GM18505 (cell line): ENCODE results near the gene PRR18.
"Not testable (repeated sequence)": the region's sequence is repeated elsewhere in the genome, so short reads cannot be mapped to it uniquely, and the experiment has no call there.

Source experiments
- ATAC-seq: cut with Tn5 transposase; IDR thresholded peaks from one replicate; pipeline ENCODE4 v1.9.1; 2021; ENCODE audit not compliant: unreplicated experiment
- POLR2A ChIP-seq: IDR thresholded peaks from 4 replicates; pipeline ENCODE4 v1.6.1; 2011; ENCODE audit warnings: borderline replicate concordance; ENCODE audit not compliant: insufficient read depth, insufficient read length; ENCODE audit errors: extremely low read depth

PRR18 gene

GRCh38 chr6:166308033-166308768, at the start of gene PRR18:
Gene PRR18 (minus strand): TSS chr6:166308392. CDS start chr6:166308142, 250 bp downstream.
- no peak for TF ChIP-seq POLR2A
- ATAC-seq = peak; percentile 63

GRCh38 chr6:166355552-166355951, 47.4 kb upstream of the PRR18 start:
- ATAC-seq = no peak
- TF ChIP-seq POLR2A = no peak

GRCh38 chr6:166354965-166355364, 46.8 kb upstream of the PRR18 start:
- ATAC-seq = no peak
- TF ChIP-seq POLR2A = no peak

GRCh38 chr6:166354143-166354542, 46.0 kb upstream of the PRR18 start:
- no peak for ATAC-seq
- no peak for TF ChIP-seq POLR2A

- no peak for ATAC-seq
- TF ChIP-seq POLR2A = no peak
Measured at GRCh38 chr6:166353507-166353906, 45.3 kb upstream of the PRR18 start.

GRCh38 chr6:166352923-166353322, 44.7 kb upstream of the PRR18 start:
- TF ChIP-seq POLR2A = no peak

GRCh38 chr6:166351715-166352285, 43.6 kb upstream of the PRR18 start:
- no peak for TF ChIP-seq POLR2A
- peak; percentile 84 for ATAC-seq

More at GRCh38 chr6:166352923-166353322, 44.7 kb upstream of the PRR18 start:
- no peak for ATAC-seq

GRCh38 chr6:166348305-166348949, 40.2 kb upstream of the PRR18 start:
- TF ChIP-seq POLR2A = no peak
- ATAC-seq = no peak

- ATAC-seq = no peak
- TF ChIP-seq POLR2A = no peak
Measured at GRCh38 chr6:166346965-166347364, 38.8 kb upstream of the PRR18 start.

GRCh38 chr6:166346449-166346848, 38.3 kb upstream of the PRR18 start:
- TF ChIP-seq POLR2A = no peak
- ATAC-seq = no peak

GRCh38 chr6:166345672-166346071, 37.5 kb upstream of the PRR18 start:
- not testable (repeated sequence) for ATAC-seq

- not testable (repeated sequence) for ATAC-seq
Measured at GRCh38 chr6:166344921-166345320, 36.7 kb upstream of the PRR18 start.

- no peak for TF ChIP-seq POLR2A
- no peak for ATAC-seq
Measured at GRCh38 chr6:166344240-166344639, 36.0 kb upstream of the PRR18 start.

- no peak for TF ChIP-seq POLR2A
- peak; percentile 23 for ATAC-seq
Measured at GRCh38 chr6:166343150-166343487, 34.9 kb upstream of the PRR18 start.
